Measurements from ENCODE around the gene SEC24D.

The SEC24D gene

DNA sequence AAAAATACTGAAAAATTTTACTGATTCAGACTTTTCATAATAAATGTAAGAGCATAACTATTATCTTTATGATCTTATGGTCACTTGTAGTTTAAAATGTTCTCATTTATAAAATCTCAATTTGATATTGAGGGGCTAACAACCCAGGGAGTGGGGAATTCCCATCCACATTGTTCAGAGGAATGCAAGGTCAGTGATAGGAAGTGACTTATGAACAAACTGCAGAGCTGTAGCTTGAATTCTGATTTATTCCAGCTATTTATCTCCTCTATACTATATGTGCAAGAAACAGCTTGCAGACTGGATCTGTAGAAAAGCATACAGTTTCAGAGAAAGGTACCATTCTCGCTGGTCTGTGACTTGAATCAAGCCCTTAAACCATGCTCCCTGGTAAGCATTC, 61.6 kb downstream of the SEC24D start:
- Histone ChIP-seq H3K79me2 (ENCODE audit: insufficient read depth, low read length) (no peaks in the 10 kb centered on the region), H3K9me2 (ENCODE audit: low read depth, low read length) (no peaks in the 10 kb centered on the region), H3F3A (ENCODE audit: insufficient read depth, low read length) (no peaks in the 10 kb centered on the region), H3K4me2 (ENCODE audit: low read length) (no peak overlapping the region), H3K4me3 (ENCODE audit: low read depth, low read length, poor library complexity, severe bottlenecking) (no peak overlapping the region), H3K9me3 (ENCODE audit: low read length) (no peaks in the 10 kb centered on the region), H3K27ac (ENCODE audit: low read depth, low read length, poor library complexity, severe bottlenecking) (no peak overlapping the region), H3K9ac (ENCODE audit: low read length) (no peak overlapping the region), H3K27me3 (ENCODE audit: insufficient read depth, low read length) (no peaks in the 10 kb centered on the region), H3K4me1 (ENCODE audit: insufficient read depth, low read length, severe bottlenecking) (no peaks in the 10 kb centered on the region), H2AFZ (ENCODE audit: low read length) (no peak overlapping the region), H3K36me3 (ENCODE audit: insufficient read depth, low read length) (no peaks in the 10 kb centered on the region), H4K20me1 (ENCODE audit: insufficient read depth, low read length) (no peaks in the 10 kb centered on the region)
- no peak for TF ChIP-seq EZH2 (IDR thresholded peaks at IDR 0.05; ENCODE audit: borderline replicate concordance, low read length)
- TF ChIP-seq, protein P1, sequence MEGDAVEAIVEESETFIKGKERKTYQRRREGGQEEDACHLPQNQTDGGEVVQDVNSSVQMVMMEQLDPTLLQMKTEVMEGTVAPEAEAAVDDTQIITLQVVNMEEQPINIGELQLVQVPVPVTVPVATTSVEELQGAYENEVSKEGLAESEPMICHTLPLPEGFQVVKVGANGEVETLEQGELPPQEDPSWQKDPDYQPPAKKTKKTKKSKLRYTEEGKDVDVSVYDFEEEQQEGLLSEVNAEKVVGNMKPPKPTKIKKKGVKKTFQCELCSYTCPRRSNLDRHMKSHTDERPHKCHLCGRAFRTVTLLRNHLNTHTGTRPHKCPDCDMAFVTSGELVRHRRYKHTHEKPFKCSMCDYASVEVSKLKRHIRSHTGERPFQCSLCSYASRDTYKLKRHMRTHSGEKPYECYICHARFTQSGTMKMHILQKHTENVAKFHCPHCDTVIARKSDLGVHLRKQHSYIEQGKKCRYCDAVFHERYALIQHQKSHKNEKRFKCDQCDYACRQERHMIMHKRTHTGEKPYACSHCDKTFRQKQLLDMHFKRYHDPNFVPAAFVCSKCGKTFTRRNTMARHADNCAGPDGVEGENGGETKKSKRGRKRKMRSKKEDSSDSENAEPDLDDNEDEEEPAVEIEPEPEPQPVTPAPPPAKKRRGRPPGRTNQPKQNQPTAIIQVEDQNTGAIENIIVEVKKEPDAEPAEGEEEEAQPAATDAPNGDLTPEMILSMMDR (IDR thresholded peaks at IDR 0.05; ENCODE audit: low read length), result no peak

DNA sequence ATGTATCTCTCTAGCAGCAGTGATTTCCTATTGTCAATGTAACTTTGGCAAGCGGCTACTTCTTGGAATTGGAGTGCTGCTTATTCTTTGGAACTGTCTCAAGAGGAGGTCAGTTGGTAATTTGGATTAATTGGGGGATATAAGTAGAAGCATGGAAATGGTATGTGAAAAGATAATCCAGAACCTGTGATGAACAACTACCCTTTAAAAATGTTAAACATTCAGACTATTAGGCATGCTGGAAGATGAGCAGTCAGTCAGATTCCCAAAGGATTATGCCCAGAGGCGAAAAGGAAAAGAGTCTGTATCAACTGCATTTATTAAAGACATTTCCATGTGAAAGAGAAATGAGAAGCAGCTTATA, 62.5 kb downstream of the SEC24D start:
- Histone ChIP-seq H3K27me3 (ENCODE audit: insufficient read depth, low read length) (no peaks in the 10 kb centered on the region), H3K79me2 (ENCODE audit: insufficient read depth, low read length) (no peaks in the 10 kb centered on the region), H3K4me3 (ENCODE audit: low read depth, low read length, poor library complexity, severe bottlenecking) (no peak overlapping the region), H2AFZ (ENCODE audit: low read length) (no peak overlapping the region), H3K9me2 (ENCODE audit: low read depth, low read length) (no peaks in the 10 kb centered on the region), H3K4me1 (ENCODE audit: insufficient read depth, low read length, severe bottlenecking) (no peaks in the 10 kb centered on the region), H3F3A (ENCODE audit: insufficient read depth, low read length) (no peaks in the 10 kb centered on the region), H3K36me3 (ENCODE audit: insufficient read depth, low read length) (no peaks in the 10 kb centered on the region), H3K4me2 (ENCODE audit: low read length) (no peak overlapping the region), H3K27ac (ENCODE audit: low read depth, low read length, poor library complexity, severe bottlenecking) (no peak overlapping the region), H4K20me1 (ENCODE audit: insufficient read depth, low read length) (no peaks in the 10 kb centered on the region), H3K9ac (ENCODE audit: low read length) (no peak overlapping the region), H3K9me3 (ENCODE audit: low read length) (no peaks in the 10 kb centered on the region)
- TF ChIP-seq, protein P1 (IDR thresholded peaks at IDR 0.05; ENCODE audit: low read length), result no peak
- no peak for TF ChIP-seq EZH2 (IDR thresholded peaks at IDR 0.05; ENCODE audit: borderline replicate concordance, low read length)

DNA sequence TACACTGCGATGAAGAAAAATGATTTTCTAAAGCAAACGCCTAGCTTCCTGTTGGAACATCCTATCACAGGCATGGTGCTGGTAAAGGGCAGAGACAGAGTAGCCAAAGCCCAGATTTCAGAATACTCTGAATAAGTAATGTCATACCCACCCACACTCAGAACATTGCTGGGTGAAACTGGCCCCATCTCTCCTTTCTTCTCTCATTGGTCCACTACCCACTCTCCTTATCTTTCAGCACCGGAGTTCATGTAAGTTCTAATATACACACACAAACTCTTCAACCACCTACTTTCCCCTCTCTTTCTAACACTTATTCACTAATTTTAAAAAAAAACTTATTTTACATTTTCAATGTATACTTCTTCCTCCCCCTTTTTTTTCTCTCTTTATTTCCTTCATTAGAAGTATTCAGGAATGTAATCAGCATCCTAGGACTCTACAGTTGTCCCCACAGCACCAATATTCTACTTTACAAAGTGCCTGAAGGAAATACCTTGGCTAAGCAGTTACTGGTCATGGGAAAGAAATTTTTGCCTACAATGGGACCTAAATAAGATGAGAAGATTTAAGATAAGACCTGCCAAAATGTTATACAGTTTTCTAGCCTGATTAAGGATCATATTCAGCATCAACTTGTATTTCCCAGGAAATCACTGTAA, 63.0 kb downstream of the SEC24D start:
- no peak overlapping the region for H3K4me3 ChIP-seq (ENCODE audit: low read depth, low read length, poor library complexity, severe bottlenecking)
- no peaks in the 10 kb centered on the region for H3K9me2 ChIP-seq (ENCODE audit: low read depth, low read length)
- no peak for TF ChIP-seq EZH2 (IDR thresholded peaks at IDR 0.05; ENCODE audit: borderline replicate concordance, low read length)
- TF ChIP-seq, protein P1 (IDR thresholded peaks at IDR 0.05; ENCODE audit: low read length), result no peak
- H3K27ac ChIP-seq (ENCODE audit: low read depth, low read length, poor library complexity, severe bottlenecking), result no peak overlapping the region
- no peaks in the 10 kb centered on the region for H3K9me3 ChIP-seq (ENCODE audit: low read length)
- no peaks in the 10 kb centered on the region for H4K20me1 ChIP-seq (ENCODE audit: insufficient read depth, low read length)
- no peaks in the 10 kb centered on the region for H3K4me1 ChIP-seq (ENCODE audit: insufficient read depth, low read length, severe bottlenecking)
- H3K36me3 ChIP-seq (ENCODE audit: insufficient read depth, low read length), result no peaks in the 10 kb centered on the region
- H3K79me2 ChIP-seq (ENCODE audit: insufficient read depth, low read length), result no peaks in the 10 kb centered on the region
- H3K9ac ChIP-seq (ENCODE audit: low read length), result no peak overlapping the region
- no peak overlapping the region for H2AFZ ChIP-seq (ENCODE audit: low read length)
- H3K27me3 ChIP-seq (ENCODE audit: insufficient read depth, low read length), result no peaks in the 10 kb centered on the region
- H3K4me2 ChIP-seq (ENCODE audit: low read length), result no peak overlapping the region
- H3F3A ChIP-seq (ENCODE audit: insufficient read depth, low read length), result no peaks in the 10 kb centered on the region
